ENCODE results near the gene PHACTR3. TPM values are rescaled to one million over a fixed set of nuclear protein-coding genes. Genes with fewer than 3 reads are reported as not detected.

The PHACTR3 gene
- total RNA-seq, 1 experiment from 2014 or later, result not detected

DNA sequence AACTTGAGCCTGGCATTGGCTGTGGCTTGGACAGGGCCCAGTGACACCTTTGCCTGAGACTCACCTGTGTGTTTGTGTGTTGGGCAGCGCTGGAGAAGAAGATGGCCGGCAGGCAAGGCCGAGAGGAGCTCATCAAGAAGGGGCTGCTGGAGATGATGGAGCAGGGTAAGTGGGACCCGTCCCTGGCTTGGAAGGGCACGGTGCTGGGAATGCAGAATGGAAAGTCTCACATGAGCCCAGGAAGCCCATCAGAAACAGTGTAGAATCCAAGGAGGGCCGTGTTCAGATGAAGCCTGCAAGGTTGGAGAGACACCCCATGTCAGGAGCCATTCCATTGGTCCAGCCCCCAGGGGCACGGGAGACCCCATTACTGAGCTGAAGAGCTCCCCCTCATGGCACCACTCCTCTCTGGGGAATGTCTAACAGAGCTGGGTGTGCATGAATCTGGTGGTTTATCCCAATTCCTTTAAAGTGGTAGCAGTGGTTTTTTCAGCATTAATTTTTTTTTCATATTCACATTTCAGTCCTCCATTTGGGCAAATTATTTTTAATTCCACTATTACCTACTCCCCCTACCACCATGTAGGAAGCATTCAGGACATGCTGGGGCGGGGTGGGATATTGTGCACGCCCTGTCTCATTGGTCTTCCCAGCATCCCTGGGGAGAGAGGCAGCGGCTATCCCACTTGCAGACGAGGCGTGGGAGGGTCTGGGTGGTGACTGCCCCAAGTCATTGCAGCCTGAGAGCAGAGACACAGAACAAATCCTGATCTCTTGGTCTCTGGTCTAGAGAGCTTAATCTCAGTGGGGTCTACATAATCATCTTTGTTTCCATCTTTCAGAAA, 143.6 kb downstream of the PHACTR3 start:
- ChIA-PET POLR2A (no interaction called here), CTCF (interaction anchor here (1.9 kb wide), 1 partner anchor 178 kb away, joined by 6 read pairs; no protein-coding TSS in a partner anchor), RAD21 (ENCODE audit: low non-redundant PET in 1 of 2, low total read pairs in 2 of 2, uncharacterized antibody in 2 of 2, unreplicated experiment in 2 of 2) (no interaction called here)
- Histone ChIP-seq H3K27ac (ENCODE audit: low read depth, low read length) (no peak overlapping the region), H3K4me1 (ENCODE audit: control insufficient read depth in 1 of 2, insufficient read depth in 2 of 2, low read length in 2 of 2) (peaks cover 4 to 7% of the 10 kb centered on the region in 2 experiments; a peak in 2 of 4 replicates), H3K4me3 (replicated peaks in 1 of 2; ENCODE audit: low read depth in 1 of 2, low read length in 2 of 2) (no peak overlapping the region), H3K9me3 (ENCODE audit: control insufficient read depth in 1 of 2, insufficient read depth in 1 of 2, low read depth in 1 of 2, low read length in 2 of 2) (no peaks in the 10 kb centered on the region), H3K9me2 (ENCODE audit: insufficient read depth) (no peaks in the 10 kb centered on the region), H3K36me3 (ENCODE audit: control insufficient read depth in 1 of 2, insufficient read depth in 2 of 2, low read length in 2 of 2) (no peaks in the 10 kb centered on the region), H3K27me3 (ENCODE audit: insufficient read depth, low read length) (no peaks in the 10 kb centered on the region), H3K79me2 (ENCODE audit: insufficient read depth, low read length) (no peaks in the 10 kb centered on the region), H3K9ac (ENCODE audit: low read length) (no peak overlapping the region), H3K4me2 (ENCODE audit: low read length) (no peak overlapping the region), H2AFZ (ENCODE audit: low read depth, low read length, poor library complexity, severe bottlenecking) (no peak overlapping the region), H4K20me1 (ENCODE audit: insufficient read depth) (no peaks in the 10 kb centered on the region)
- no peak for DNase-seq (ENCODE audit: low read depth, low spot score)
- no peak for ATAC-seq
- intact Hi-C loops (cut with micrococcal nuclease), result no loop called here
- TF ChIP-seq, protein P1, sequence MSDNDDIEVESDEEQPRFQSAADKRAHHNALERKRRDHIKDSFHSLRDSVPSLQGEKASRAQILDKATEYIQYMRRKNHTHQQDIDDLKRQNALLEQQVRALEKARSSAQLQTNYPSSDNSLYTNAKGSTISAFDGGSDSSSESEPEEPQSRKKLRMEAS (IDR thresholded peaks at IDR 0.05), result no peak
- no peak for TF ChIP-seq CEBPB (IDR thresholded peaks at IDR 0.05; ENCODE audit: low read depth)
- TF ChIP-seq SP1 (IDR thresholded peaks at IDR 0.05; ENCODE audit: low read depth), result no peak
- no peak for TF ChIP-seq EZH2phosphoT487 (IDR thresholded peaks at IDR 0.05; ENCODE audit: borderline replicate concordance)
- no peak for TF ChIP-seq ZFX (IDR thresholded peaks at IDR 0.05)
- TF ChIP-seq POLR2AphosphoS5 (IDR thresholded peaks at IDR 0.05; ENCODE audit: low read depth, low read length), result no peak
- TF ChIP-seq EGR1 (IDR thresholded peaks at IDR 0.05; ENCODE audit: low read depth), result no peak
- no peak for TF ChIP-seq JUND (IDR thresholded peaks at IDR 0.05)
- TF ChIP-seq, protein P2, sequence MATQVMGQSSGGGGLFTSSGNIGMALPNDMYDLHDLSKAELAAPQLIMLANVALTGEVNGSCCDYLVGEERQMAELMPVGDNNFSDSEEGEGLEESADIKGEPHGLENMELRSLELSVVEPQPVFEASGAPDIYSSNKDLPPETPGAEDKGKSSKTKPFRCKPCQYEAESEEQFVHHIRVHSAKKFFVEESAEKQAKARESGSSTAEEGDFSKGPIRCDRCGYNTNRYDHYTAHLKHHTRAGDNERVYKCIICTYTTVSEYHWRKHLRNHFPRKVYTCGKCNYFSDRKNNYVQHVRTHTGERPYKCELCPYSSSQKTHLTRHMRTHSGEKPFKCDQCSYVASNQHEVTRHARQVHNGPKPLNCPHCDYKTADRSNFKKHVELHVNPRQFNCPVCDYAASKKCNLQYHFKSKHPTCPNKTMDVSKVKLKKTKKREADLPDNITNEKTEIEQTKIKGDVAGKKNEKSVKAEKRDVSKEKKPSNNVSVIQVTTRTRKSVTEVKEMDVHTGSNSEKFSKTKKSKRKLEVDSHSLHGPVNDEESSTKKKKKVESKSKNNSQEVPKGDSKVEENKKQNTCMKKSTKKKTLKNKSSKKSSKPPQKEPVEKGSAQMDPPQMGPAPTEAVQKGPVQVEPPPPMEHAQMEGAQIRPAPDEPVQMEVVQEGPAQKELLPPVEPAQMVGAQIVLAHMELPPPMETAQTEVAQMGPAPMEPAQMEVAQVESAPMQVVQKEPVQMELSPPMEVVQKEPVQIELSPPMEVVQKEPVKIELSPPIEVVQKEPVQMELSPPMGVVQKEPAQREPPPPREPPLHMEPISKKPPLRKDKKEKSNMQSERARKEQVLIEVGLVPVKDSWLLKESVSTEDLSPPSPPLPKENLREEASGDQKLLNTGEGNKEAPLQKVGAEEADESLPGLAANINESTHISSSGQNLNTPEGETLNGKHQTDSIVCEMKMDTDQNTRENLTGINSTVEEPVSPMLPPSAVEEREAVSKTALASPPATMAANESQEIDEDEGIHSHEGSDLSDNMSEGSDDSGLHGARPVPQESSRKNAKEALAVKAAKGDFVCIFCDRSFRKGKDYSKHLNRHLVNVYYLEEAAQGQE (IDR thresholded peaks at IDR 0.05; ENCODE audit: low read depth), result no peak
- no peak for TF ChIP-seq ZNF274 (IDR thresholded peaks at IDR 0.05; ENCODE audit: low read depth, low read length)
- no peak for TF ChIP-seq YY1 (IDR thresholded peaks at IDR 0.05; ENCODE audit: extremely low read depth, insufficient replicate concordance, low read depth, low read length)
- TF ChIP-seq FOSL1 (IDR thresholded peaks at IDR 0.05; ENCODE audit: low read depth), result no peak
- no peak for TF ChIP-seq TCF7L2 (IDR thresholded peaks at IDR 0.05; ENCODE audit: borderline replicate concordance, extremely low read depth, insufficient read depth, insufficient read length)
- TF ChIP-seq CBX3 (IDR thresholded peaks at IDR 0.05; ENCODE audit: low read depth), result no peak
- BruUV-seq (replicated peaks), result no TSS peak

Measured in HCT116 (cell line).